Mesendoderm (in vitro differentiated cells): ENCODE results near the gene ALG9.

Experiments used
- DNase-seq: peaks from one replicate; pipeline ENCODE4 v3.0.0; 2013
- H2AK5ac ChIP-seq: 2 replicates; pipeline ENCODE4 v1.6.1; 2013; ENCODE audit warnings: low read length, inconsistent platforms
- H2BK120ac ChIP-seq: 2 replicates; pipeline ENCODE4 v1.6.1; 2013; ENCODE audit warnings: low read depth, mild to moderate bottlenecking, low read length, moderate library complexity, mixed read lengths
- H2BK15ac ChIP-seq: replicated peaks from 2 replicates; pipeline ENCODE4 v1.6.1; 2013; ENCODE audit warnings: low read depth, mild to moderate bottlenecking, moderate library complexity
- H2BK5ac ChIP-seq: 2 replicates; pipeline ENCODE4 v1.6.1; 2013; ENCODE audit warnings: low read length, inconsistent platforms
- H3K18ac ChIP-seq: 2 replicates; pipeline ENCODE4 v1.6.1; 2013; ENCODE audit warnings: mild to moderate bottlenecking, low read length, mixed read lengths
- H3K23ac ChIP-seq: one replicate; pipeline ENCODE4 v1.6.1; 2013; ENCODE audit warnings: low read length
- H3K27ac ChIP-seq: 2 replicates; pipeline ENCODE4 v1.5.1; 2013; ENCODE audit warnings: low read depth, mild to moderate bottlenecking, inconsistent platforms, low read length, moderate library complexity
- H3K27me3 ChIP-seq: 2 replicates; pipeline ENCODE4 v1.6.1; 2013; ENCODE audit warnings: low read length, control low read depth, mild to moderate bottlenecking, inconsistent platforms; ENCODE audit not compliant: insufficient read depth, poor library complexity
- H3K36me3 ChIP-seq: 2 replicates; pipeline ENCODE4 v1.6.1; 2013; ENCODE audit warnings: low read length, inconsistent platforms; ENCODE audit not compliant: control insufficient read depth, insufficient read depth
- H3K4ac ChIP-seq: one replicate; pipeline ENCODE4 v1.6.1; 2013; ENCODE audit warnings: low read depth, mild to moderate bottlenecking, low read length, moderate library complexity
- H3K4me1 ChIP-seq: 2 replicates; pipeline ENCODE4 v1.6.1; 2013; ENCODE audit warnings: low read depth, low read length, inconsistent platforms; ENCODE audit not compliant: control insufficient read depth
- H3K4me2 ChIP-seq: 2 replicates; pipeline ENCODE4 v1.6.1; 2013; ENCODE audit warnings: low read length
- H3K4me3 ChIP-seq: 2 replicates; pipeline ENCODE4 v1.5.1; 2013; ENCODE audit warnings: mild to moderate bottlenecking, low read length
- H3K56ac ChIP-seq: one replicate; pipeline ENCODE4 v1.6.1; 2013; ENCODE audit warnings: low read length
- H3K79me1 ChIP-seq: 2 replicates; pipeline ENCODE4 v1.6.1; 2013; ENCODE audit warnings: low read length, inconsistent platforms
- H3K79me2 ChIP-seq: 2 replicates; pipeline ENCODE4 v1.6.1; 2013; ENCODE audit warnings: mild to moderate bottlenecking, low read length; ENCODE audit not compliant: control insufficient read depth, insufficient read depth
- H3K9ac ChIP-seq: 2 replicates; pipeline ENCODE4 v1.6.1; 2013; ENCODE audit warnings: low read length, inconsistent platforms
- H4K5ac ChIP-seq: one replicate; pipeline ENCODE4 v1.6.1; 2013; ENCODE audit warnings: low read length
- H4K8ac ChIP-seq: one replicate; pipeline ENCODE4 v1.6.1; 2013; ENCODE audit warnings: low read depth, mild to moderate bottlenecking, control low read depth, low read length, moderate library complexity
- WGBS: extraction: QIAGEN DNeasy Blood & Tissue Kit; methylation state at CpG from one replicate; pipeline ENCODE4 v1.1.7; 2013; ENCODE audit warnings: low lambda C conversion rate, missing lambda C conversion rate; ENCODE audit not compliant: insufficient coverage; ENCODE audit errors: extremely low coverage; 5-methylcytosine and 5-hydroxymethylcytosine counted together

Gene ALG9

DNA sequence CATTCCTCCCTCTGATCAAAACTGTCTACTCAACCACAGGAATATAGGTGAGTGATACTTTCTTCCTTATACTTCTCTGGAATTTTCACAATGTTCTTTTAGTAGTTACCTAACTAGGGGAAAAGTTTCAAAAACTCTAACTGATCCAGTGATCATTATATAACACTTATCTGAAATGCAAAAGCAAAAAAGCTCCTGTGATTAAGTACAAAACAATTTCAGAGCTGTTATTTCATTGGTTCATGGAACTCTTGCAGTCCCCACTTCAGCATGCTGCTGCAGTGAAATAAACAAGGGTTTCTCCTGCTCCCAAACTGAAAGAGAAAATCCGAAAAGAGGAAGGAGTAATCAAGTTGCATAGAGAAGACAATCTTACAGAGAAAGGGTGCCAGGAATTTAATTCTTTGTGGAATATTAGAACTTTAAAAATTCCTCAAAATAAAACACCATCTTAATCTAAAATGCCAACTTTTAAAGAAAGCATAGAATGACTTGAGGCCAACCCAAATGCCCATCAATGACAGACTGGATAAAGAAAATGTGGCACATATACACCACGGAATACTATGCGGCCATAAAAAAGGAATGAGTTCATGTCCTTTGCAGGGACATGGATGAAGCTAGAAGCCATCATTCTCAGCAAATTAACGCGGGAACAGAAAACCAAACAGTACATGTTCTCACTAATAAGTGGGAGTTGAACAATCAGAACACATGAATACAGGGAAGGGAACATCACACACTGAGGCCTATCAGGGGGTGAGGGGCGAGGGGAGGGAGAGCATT is 125.5 kb downstream of the ALG9 start:
- Histone ChIP-seq H2BK5ac (no peak overlapping the region), H2BK15ac (no peak overlapping the region), H3K9ac (no peak overlapping the region), H3K4me2 (no peak overlapping the region), H3K27me3 (no peaks in the 10 kb centered on the region), H2AK5ac (no peak overlapping the region), H3K18ac (no peak overlapping the region), H3K4ac (no peak overlapping the region), H3K36me3 (peaks cover 4% of the 10 kb centered on the region), H3K79me1 (no peaks in the 10 kb centered on the region), H4K5ac (no peak overlapping the region), H3K4me3 (no peak overlapping the region), H3K56ac (no peak overlapping the region), H3K27ac (no peak overlapping the region), H3K4me1 (no peaks in the 10 kb centered on the region), H4K8ac (no peak overlapping the region), H2BK120ac (no peak overlapping the region), H3K23ac (no peak overlapping the region), H3K79me2 (no peaks in the 10 kb centered on the region)
- DNase-seq = no peak
- WGBS = no CpG with 5 or more reads among the region's 6 CpGs

DNA sequence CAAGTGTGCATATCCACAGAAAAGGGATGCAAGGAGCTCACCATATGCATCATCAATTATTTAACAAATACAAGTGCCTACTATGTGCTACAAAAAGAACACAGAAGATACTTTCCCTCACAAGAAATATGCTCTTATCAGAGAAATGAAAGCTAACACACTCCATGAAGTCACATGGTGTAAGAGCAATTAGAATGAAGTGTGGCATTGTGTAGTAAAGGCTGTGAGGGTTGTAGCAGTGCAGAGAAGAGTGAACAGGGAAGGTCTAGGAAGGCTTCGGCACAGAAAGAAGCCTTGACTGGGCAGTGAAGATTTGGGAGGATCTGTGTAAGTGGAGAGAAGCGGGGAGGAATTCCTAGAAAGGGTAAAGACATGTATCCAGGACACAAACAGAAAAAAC is 127.7 kb downstream of the ALG9 start:
- no peaks in the 10 kb centered on the region for H3K4me1 ChIP-seq
- H3K56ac ChIP-seq = no peak overlapping the region
- no peak overlapping the region for H3K18ac ChIP-seq
- H2AK5ac ChIP-seq = no peak overlapping the region
- H3K4me3 ChIP-seq = no peak overlapping the region
- no peak overlapping the region for H2BK5ac ChIP-seq
- H2BK15ac ChIP-seq = no peak overlapping the region
- no peaks in the 10 kb centered on the region for H3K27me3 ChIP-seq
- no peak overlapping the region for H2BK120ac ChIP-seq
- no CpG with 5 or more reads among the region's 2 CpGs for WGBS
- no peak overlapping the region for H4K5ac ChIP-seq
- H3K9ac ChIP-seq = no peak overlapping the region
- H3K23ac ChIP-seq = no peak overlapping the region
- no peak overlapping the region for H3K4ac ChIP-seq
- DNase-seq = no peak
- no peaks in the 10 kb centered on the region for H3K79me1 ChIP-seq
- H3K36me3 ChIP-seq = peaks cover 4% of the 10 kb centered on the region
- H3K79me2 ChIP-seq = no peaks in the 10 kb centered on the region
- no peak overlapping the region for H3K4me2 ChIP-seq
- H4K8ac ChIP-seq = no peak overlapping the region
- H3K27ac ChIP-seq = no peak overlapping the region

DNA sequence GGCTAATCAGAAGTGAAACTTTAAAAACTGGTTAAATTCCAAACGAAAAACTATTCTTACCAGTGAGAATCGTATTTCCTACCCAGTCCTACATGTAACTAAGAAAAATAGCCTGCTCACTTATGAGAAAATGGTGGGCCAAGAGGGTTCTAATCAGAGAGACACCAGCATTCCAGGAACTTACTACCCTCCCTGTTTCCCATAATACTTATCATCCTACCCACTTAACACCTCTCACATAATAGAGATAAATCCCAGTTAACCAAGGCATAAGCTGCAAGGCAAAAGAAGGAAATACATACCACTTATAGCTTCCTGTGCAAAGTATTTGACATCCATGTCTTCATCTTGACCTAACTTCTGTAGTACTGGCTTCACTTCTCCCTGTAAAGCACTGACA is 129.6 kb downstream of the ALG9 start:
- no peak overlapping the region for H3K18ac ChIP-seq
- H2AK5ac ChIP-seq = no peak overlapping the region
- H4K5ac ChIP-seq = no peak overlapping the region
- no peak overlapping the region for H2BK120ac ChIP-seq
- no peaks in the 10 kb centered on the region for H3K79me2 ChIP-seq
- H4K8ac ChIP-seq = no peak overlapping the region
- no peaks in the 10 kb centered on the region for H3K27me3 ChIP-seq
- no peak overlapping the region for H2BK5ac ChIP-seq
- no peaks in the 10 kb centered on the region for H3K79me1 ChIP-seq
- peak; percentile 48 for DNase-seq
- WGBS = no CpG with 5 or more reads among the region's 2 CpGs
- H3K36me3 ChIP-seq = no peaks in the 10 kb centered on the region
- H3K4me1 ChIP-seq = no peaks in the 10 kb centered on the region
- no peak overlapping the region for H3K27ac ChIP-seq
- H3K4me3 ChIP-seq = no peak overlapping the region
- no peak overlapping the region for H2BK15ac ChIP-seq
- H3K23ac ChIP-seq = no peak overlapping the region
- no peak overlapping the region for H3K4me2 ChIP-seq
- H3K56ac ChIP-seq = no peak overlapping the region
- H3K4ac ChIP-seq = no peak overlapping the region
- H3K9ac ChIP-seq = no peak overlapping the region

DNA sequence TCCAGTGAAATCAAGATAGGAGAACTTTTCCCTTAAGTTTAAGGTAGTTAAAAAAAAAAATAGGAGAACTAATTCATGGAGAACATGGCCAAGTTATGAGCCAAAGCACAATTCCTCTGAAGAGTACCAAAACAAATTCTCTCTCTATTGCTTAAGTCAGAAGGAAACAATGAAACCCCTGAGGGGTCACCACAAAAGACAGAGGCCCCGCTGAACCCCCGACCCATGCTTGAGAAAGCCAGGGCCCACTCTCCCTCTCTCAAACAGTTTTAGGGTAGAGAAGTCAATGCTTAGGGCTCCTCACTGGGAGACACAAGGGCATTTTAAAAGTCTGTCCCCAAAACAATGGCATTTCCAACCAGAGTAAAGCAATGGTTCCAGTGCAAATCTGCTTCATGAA is 132.1 kb downstream of the ALG9 start:
- H3K36me3 ChIP-seq = no peaks in the 10 kb centered on the region

DNA sequence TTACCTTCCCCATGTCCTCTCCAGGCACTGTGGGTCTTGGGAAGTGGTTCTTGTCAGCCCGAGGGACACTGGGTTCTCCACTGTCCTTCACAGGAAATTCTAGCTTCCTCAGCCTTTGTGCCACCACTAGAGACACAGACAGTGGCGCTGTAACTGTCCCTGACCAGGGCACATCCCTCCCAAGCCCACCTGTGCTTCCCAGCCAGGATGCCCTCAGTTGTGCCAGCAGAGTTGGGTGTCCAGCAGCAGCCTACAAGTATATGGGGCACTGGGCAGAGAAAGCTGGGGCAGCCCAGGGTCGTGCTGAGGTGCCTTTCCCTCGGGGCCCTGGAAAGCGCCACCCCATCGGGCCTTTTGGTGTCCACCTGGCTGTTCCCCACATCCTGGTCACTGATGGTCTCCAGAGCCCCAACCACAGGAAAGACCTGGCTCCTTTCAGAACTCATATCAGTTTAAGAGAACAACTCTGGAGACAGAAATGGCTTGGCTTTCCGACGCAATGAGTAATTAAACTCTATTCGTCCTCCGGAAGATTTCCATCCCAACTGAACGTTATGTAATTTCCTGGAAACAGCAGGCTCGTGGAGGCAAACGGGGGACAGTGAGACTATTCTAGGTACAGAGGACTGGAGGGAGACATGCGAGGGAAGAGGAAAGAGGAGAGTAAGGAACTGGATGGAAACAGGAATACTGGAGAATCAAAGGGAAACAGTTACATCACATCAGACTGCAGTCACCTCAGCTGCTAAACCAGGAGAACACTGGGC is 133.8 kb downstream of the ALG9 start:
- H3K79me2 ChIP-seq = no peaks in the 10 kb centered on the region
- H3K4me3 ChIP-seq = no peak overlapping the region
- H2BK15ac ChIP-seq = no peak overlapping the region
- H3K9ac ChIP-seq = no peak overlapping the region
- H3K27ac ChIP-seq = no peak overlapping the region
- H3K36me3 ChIP-seq = no peaks in the 10 kb centered on the region
- H3K4me2 ChIP-seq = no peak overlapping the region
- H3K4me1 ChIP-seq = no peaks in the 10 kb centered on the region
- no peak overlapping the region for H4K8ac ChIP-seq
- H3K27me3 ChIP-seq = no peaks in the 10 kb centered on the region
- no peak overlapping the region for H3K18ac ChIP-seq
- no peak overlapping the region for H3K56ac ChIP-seq
- H2BK5ac ChIP-seq = no peak overlapping the region
- no peaks in the 10 kb centered on the region for H3K79me1 ChIP-seq
- DNase-seq = no peak
- no peak overlapping the region for H3K23ac ChIP-seq
- no peak overlapping the region for H2AK5ac ChIP-seq
- no peak overlapping the region for H4K5ac ChIP-seq
- WGBS = no CpG with 5 or more reads among the region's 14 CpGs
- no peak overlapping the region for H3K4ac ChIP-seq
- no peak overlapping the region for H2BK120ac ChIP-seq

More for the DNA sequence above, 132.1 kb downstream of the ALG9 start:
- Histone ChIP-seq H2BK15ac (no peak overlapping the region), H3K18ac (no peak overlapping the region), H3K79me2 (no peaks in the 10 kb centered on the region), H3K4me1 (no peaks in the 10 kb centered on the region), H4K5ac (no peak overlapping the region), H3K4me2 (no peak overlapping the region), H3K79me1 (no peaks in the 10 kb centered on the region), H3K23ac (no peak overlapping the region), H3K4me3 (no peak overlapping the region), H3K27me3 (no peaks in the 10 kb centered on the region), H3K56ac (no peak overlapping the region), H3K9ac (no peak overlapping the region), H3K4ac (no peak overlapping the region), H2BK5ac (no peak overlapping the region), H2BK120ac (no peak overlapping the region), H2AK5ac (no peak overlapping the region), H4K8ac (no peak overlapping the region), H3K27ac (no peak overlapping the region)
- no peak for DNase-seq
- WGBS = no CpG with 5 or more reads among the region's 2 CpGs
